DND-41 (cell line): ENCODE measurements around the gene CYP3A7.

Source experiments
- ATAC-seq: fragments of 200-7000 bp; cut with Tn5 transposase; 3 replicates; pipeline ENCODE4 v1.9.1; 2021; ENCODE audit warnings: low read depth; ENCODE audit not compliant: insufficient read depth
- DNase-seq: peaks from one replicate; pipeline ENCODE4 v3.0.0-alpha.2; 2020
- H2AFZ ChIP-seq: 2 replicates; pipeline ENCODE4 v1.6.0; 2012; ENCODE audit warnings: low read depth, low read length
- H3K27ac ChIP-seq: 2 replicates; pipeline ENCODE4 v1.5.1; 2012; ENCODE audit warnings: low read length, inconsistent platforms
- H3K27me3 ChIP-seq: fragments of 200-600 bp; sonication (generic); 2 replicates; pipeline ENCODE4 v1.6.0; 2012; ENCODE audit warnings: low read length, mild to moderate bottlenecking, inconsistent platforms; ENCODE audit not compliant: insufficient read depth, poor library complexity
- H3K36me3 ChIP-seq: 2 replicates; pipeline ENCODE4 v1.5.1; 2012; ENCODE audit warnings: low read length, inconsistent platforms; ENCODE audit not compliant: insufficient read depth
- H3K4me1 ChIP-seq: 2 replicates; pipeline ENCODE4 v1.5.1; 2012; ENCODE audit warnings: mild to moderate bottlenecking, low read length; ENCODE audit not compliant: insufficient read depth
- H3K4me2 ChIP-seq: 2 replicates; pipeline ENCODE4 v1.6.0; 2012; ENCODE audit warnings: mild to moderate bottlenecking, moderate library complexity, low read length, inconsistent platforms; ENCODE audit not compliant: insufficient read depth
- H3K4me3 ChIP-seq, 2 experiments: fragments of 200-600 bp in 1 of 2; shearing (Covaris generic) in 1 of 2; 2 replicates each; pipeline ENCODE4 v1.5.1; 2012 to 2016; ENCODE audit warnings: inconsistent platforms in 2 of 2, low read length in 2 of 2, mild to moderate bottlenecking in 2 of 2, low read depth in 1 of 2, moderate library complexity in 1 of 2
- H3K79me2 ChIP-seq: 2 replicates; pipeline ENCODE4 v1.6.0; 2012; ENCODE audit warnings: low read length, inconsistent platforms; ENCODE audit not compliant: insufficient read depth
- H3K9ac ChIP-seq: 2 replicates; pipeline ENCODE4 v1.6.0; 2012; ENCODE audit warnings: low read depth, mild to moderate bottlenecking, inconsistent platforms, low read length, moderate library complexity
- H3K9me3 ChIP-seq: 2 replicates; pipeline ENCODE4 v1.5.1; 2012; ENCODE audit warnings: low read length, moderate library complexity, mild to moderate bottlenecking, inconsistent platforms; ENCODE audit not compliant: insufficient read depth, severe bottlenecking
- H4K20me1 ChIP-seq: 2 replicates; pipeline ENCODE4 v1.6.0; 2012; ENCODE audit warnings: low read length; ENCODE audit not compliant: insufficient read depth
- CTCF ChIP-seq: IDR thresholded peaks from 2 replicates; pipeline ENCODE4 v1.5.1; 2012; ENCODE audit warnings: borderline replicate concordance, low read length, moderate library complexity, mild to moderate bottlenecking; ENCODE audit not compliant: poor library complexity, severe bottlenecking; ENCODE audit errors: extremely low read depth
- EZH2 ChIP-seq: IDR thresholded peaks from 3 replicates; pipeline ENCODE4 v1.6.1; 2012; ENCODE audit warnings: borderline replicate concordance, low read depth, mild to moderate bottlenecking, moderate library complexity, low read length, inconsistent platforms; ENCODE audit not compliant: severe bottlenecking

CYP3A7 gene

GRCh38 chr7:99733003-99733402 is 2.0 kb downstream of the CYP3A7 start:
- no peaks in the 10 kb centered on the region for H3K79me2 ChIP-seq
- no peak for TF ChIP-seq EZH2
- no peak for TF ChIP-seq CTCF
- no peak for ATAC-seq

GRCh38 chr7:99731638-99732374 is 3.2 kb downstream of the CYP3A7 start:
- Histone ChIP-seq H3K4me1 (peaks cover 6% of the 10 kb centered on the region; the same call in 1 of the 2 replicates), H2AFZ (no peak overlapping the region), H3K79me2 (no peaks in the 10 kb centered on the region), H3K36me3 (no peaks in the 10 kb centered on the region), H3K9me3 (no peaks in the 10 kb centered on the region), H3K4me3 (no peak overlapping the region), H3K27me3 (no peaks in the 10 kb centered on the region), H3K9ac (no peak overlapping the region), H3K27ac (no peak overlapping the region), H4K20me1 (no peaks in the 10 kb centered on the region), H3K4me2 (no peak overlapping the region)
- DNase-seq (no peak), ATAC-seq (no peak)
- TF ChIP-seq EZH2 (no peak), CTCF (no peak)

More at GRCh38 chr7:99733003-99733402, 2.0 kb downstream of the CYP3A7 start:
- no peak overlapping the region for H3K27ac ChIP-seq
- no peaks in the 10 kb centered on the region for H3K27me3 ChIP-seq
- no peaks in the 10 kb centered on the region for H3K36me3 ChIP-seq
- no peak overlapping the region for H3K4me2 ChIP-seq
- H3K9ac ChIP-seq, result no peak overlapping the region
- no peak for DNase-seq
- H4K20me1 ChIP-seq, result no peaks in the 10 kb centered on the region
- H3K9me3 ChIP-seq, result no peaks in the 10 kb centered on the region
- no peak overlapping the region for H3K4me3 ChIP-seq
- no peak overlapping the region for H2AFZ ChIP-seq
- peaks cover 15% of the 10 kb centered on the region for H3K4me1 ChIP-seq

- Histone ChIP-seq H3K79me2 (no peaks in the 10 kb centered on the region), H3K36me3 (no peaks in the 10 kb centered on the region), H3K4me2 (no peak overlapping the region), H3K9me3 (no peaks in the 10 kb centered on the region), H3K4me3 (no peak overlapping the region), H3K27me3 (no peaks in the 10 kb centered on the region), H4K20me1 (no peaks in the 10 kb centered on the region), H3K9ac (no peak overlapping the region), H3K4me1 (peaks cover 6% of the 10 kb centered on the region; the same call in 1 of the 2 replicates), H3K27ac (no peak overlapping the region), H2AFZ (no peak overlapping the region)
- DNase-seq (no peak), ATAC-seq (no peak)
- no peak for TF ChIP-seq CTCF
- TF ChIP-seq EZH2, result no peak
Measured at GRCh38 chr7:99730992-99731391, 4.0 kb downstream of the CYP3A7 start.
